GM23248 (cell line): ENCODE measurements around the gene RTL10. TPM values are rescaled to one million over a fixed set of nuclear protein-coding genes. Genes with fewer than 3 reads are reported as not detected.

Experiments used
- DNase-seq: peaks from one replicate; pipeline ENCODE4 v3.0.0-alpha.2; 2015
- H2AFZ ChIP-seq: fragments of 200-600 bp; sonication (generic); 2 replicates; pipeline ENCODE4 v1.6.1; 2016; ENCODE audit warnings: antibody characterized with exemption
- H3F3A ChIP-seq: fragments of 200-600 bp; sonication (generic); 2 replicates; pipeline ENCODE4 v1.6.1; 2016; ENCODE audit warnings: mild to moderate bottlenecking, antibody characterized with exemption, mixed run types; ENCODE audit not compliant: insufficient read depth
- H3K27ac ChIP-seq: fragments of 200-600 bp; sonication (generic); 2 replicates; pipeline ENCODE4 v1.5.1; 2016; ENCODE audit warnings: mild to moderate bottlenecking
- H3K27me3 ChIP-seq: fragments of 200-600 bp; sonication (generic); replicated peaks from 2 replicates; pipeline ENCODE4 v1.6.1; 2016; ENCODE audit warnings: mild to moderate bottlenecking; ENCODE audit not compliant: insufficient read depth
- H3K36me3 ChIP-seq: fragments of 200-600 bp; sonication (generic); 2 replicates; pipeline ENCODE4 v1.6.1; 2016; ENCODE audit warnings: low read depth, mild to moderate bottlenecking
- H3K4me1 ChIP-seq: fragments of 200-600 bp; sonication (generic); 2 replicates; pipeline ENCODE4 v1.6.1; 2016; ENCODE audit warnings: mild to moderate bottlenecking; ENCODE audit not compliant: insufficient read depth
- H3K4me2 ChIP-seq: fragments of 200-600 bp; sonication (generic); one replicate; pipeline ENCODE4 v1.6.1; 2016; ENCODE audit warnings: mild to moderate bottlenecking; ENCODE audit not compliant: unreplicated experiment
- H3K4me3 ChIP-seq: fragments of 200-600 bp; sonication (generic); 2 replicates; pipeline ENCODE4 v1.5.1; 2016; ENCODE audit warnings: mild to moderate bottlenecking
- H3K79me2 ChIP-seq: fragments of 200-600 bp; sonication (generic); 2 replicates; pipeline ENCODE4 v1.6.1; 2016; ENCODE audit warnings: mild to moderate bottlenecking; ENCODE audit not compliant: insufficient read depth
- H3K9ac ChIP-seq: fragments of 200-600 bp; sonication (generic); 2 replicates; pipeline ENCODE4 v1.6.1; 2016; ENCODE audit warnings: mild to moderate bottlenecking
- H3K9me2 ChIP-seq: fragments of 200-600 bp; sonication (generic); 2 replicates; pipeline ENCODE4 v1.6.1; 2016; ENCODE audit warnings: mixed run types, mild to moderate bottlenecking, moderate library complexity; ENCODE audit not compliant: insufficient read depth
- H3K9me3 ChIP-seq: fragments of 200-600 bp; sonication (generic); one replicate; pipeline ENCODE4 v1.6.1; 2017; ENCODE audit warnings: low read depth
- H4K20me1 ChIP-seq: fragments of 200-600 bp; sonication (generic); 2 replicates; pipeline ENCODE4 v1.6.0; 2016; ENCODE audit not compliant: insufficient read depth
- EZH2 ChIP-seq: fragments of 200-600 bp; sonication (generic); IDR thresholded peaks from 2 replicates; pipeline ENCODE4 v1.6.1; 2018; ENCODE audit warnings: antibody characterized with exemption, mild to moderate bottlenecking; ENCODE audit not compliant: insufficient read depth, poor library complexity, severe bottlenecking
- EZH2phosphoT487 ChIP-seq: fragments of 200-600 bp; sonication (generic); IDR thresholded peaks from 2 replicates; pipeline ENCODE4 v1.6.1; 2018; ENCODE audit warnings: antibody characterized with exemption, moderate library complexity, mild to moderate bottlenecking, low read depth; ENCODE audit not compliant: insufficient read depth
- WGBS, 2 experiments: methylation state at CpG; one replicate each; pipeline ENCODE4 v1.1.6; 2015 to 2017; ENCODE audit warnings: low lambda C conversion rate in 2 of 2, low coverage in 1 of 2; ENCODE audit errors: missing lambda C conversion rate in 2 of 2; 5-methylcytosine and 5-hydroxymethylcytosine counted together
- in situ Hi-C: fragments of 300-500 bp; cut with MboI; formaldehyde crosslinking; loops from 2 replicates; pipeline ENCODE4 v1.15.0; 2020
- polyA plus RNA-seq: library from polyadenylated mRNA; unstranded; fragments of >200 nt; fragmentation: Nextera tagmentation; extraction: Ambion mirVana; gene quantifications from 2 replicates; pipeline ENCODE4 v1.2.1, GENCODE V29; 2016
- total RNA-seq: library from RNA; depleted of rRNA; stranded (reverse); fragments of >200 nt; shearing (Covaris generic); gene quantifications from 2 replicates; pipeline ENCODE4 v1.2.3, GENCODE V29; 2014

RTL10 gene
- total and polyA plus RNA-seq, 2 experiments from 2014 or later = 14.2 to 23.8 TPM

- Histone ChIP-seq H3K9me3 (no peaks in the 10 kb centered on the region), H2AFZ (no peak overlapping the region), H3K27ac (no peak overlapping the region), H3K4me1 (no peaks in the 10 kb centered on the region; the same call in 1 of the 2 replicates), H3K4me3 (no peak overlapping the region), H3F3A (no peaks in the 10 kb centered on the region), H3K27me3 (no peaks in the 10 kb centered on the region), H4K20me1 (no peaks in the 10 kb centered on the region), H3K36me3 (no peaks in the 10 kb centered on the region), H3K9me2 (no peaks in the 10 kb centered on the region), H3K9ac (no peak overlapping the region), H3K79me2 (no peaks in the 10 kb centered on the region), H3K4me2 (no peak overlapping the region)
- 90 to 95% methylated on average over 3 of the region's 3 CpGs for WGBS, 2 experiments
- no peak for TF ChIP-seq EZH2
- no peak for DNase-seq
- in situ Hi-C loops = no loop called here
Observed at GRCh38 chr22:19809741-19810140, 44.9 kb downstream of the RTL10 start.

GRCh38 chr22:19808873-19809478, 45.7 kb downstream of the RTL10 start:
- Histone ChIP-seq H3K36me3 (no peaks in the 10 kb centered on the region), H3K9me2 (no peaks in the 10 kb centered on the region), H3K9ac (no peak overlapping the region), H3K4me3 (no peak overlapping the region), H2AFZ (no peak overlapping the region), H3K4me1 (no peaks in the 10 kb centered on the region; the same call in 1 of the 2 replicates), H3K4me2 (no peak overlapping the region), H4K20me1 (no peaks in the 10 kb centered on the region), H3K27me3 (no peaks in the 10 kb centered on the region), H3K27ac (no peak overlapping the region), H3K79me2 (no peaks in the 10 kb centered on the region), H3F3A (no peaks in the 10 kb centered on the region), H3K9me3 (no peaks in the 10 kb centered on the region)
- 90 to 93% methylated on average over 11 of the region's 11 CpGs for WGBS, 2 experiments
- DNase-seq = no peak
- in situ Hi-C loops = no loop called here
- TF ChIP-seq EZH2 = no peak
- no peak for TF ChIP-seq EZH2phosphoT487

GRCh38 chr22:19807914-19808872, 46.5 kb downstream of the RTL10 start:
- Histone ChIP-seq H2AFZ (no peak overlapping the region), H3K9me2 (no peaks in the 10 kb centered on the region), H3K4me2 (no peak overlapping the region), H3K9ac (no peak overlapping the region), H3F3A (no peaks in the 10 kb centered on the region), H3K27ac (no peak overlapping the region), H3K36me3 (no peaks in the 10 kb centered on the region), H3K79me2 (no peaks in the 10 kb centered on the region), H3K4me1 (no peaks in the 10 kb centered on the region; the same call in 1 of the 2 replicates), H3K27me3 (no peaks in the 10 kb centered on the region), H3K9me3 (no peaks in the 10 kb centered on the region), H3K4me3 (no peak overlapping the region), H4K20me1 (no peaks in the 10 kb centered on the region)
- WGBS, 2 experiments = 96 to 97% methylated on average over 20 of the region's 20 CpGs
- no peak for TF ChIP-seq EZH2phosphoT487
- no peak for TF ChIP-seq EZH2
- no peak for DNase-seq
- in situ Hi-C loops = no loop called here

- no peaks in the 10 kb centered on the region for H3K36me3 ChIP-seq
- WGBS, 2 experiments = 97 to 98% methylated on average over 15 of the region's 15 CpGs
- H3K9me2 ChIP-seq = no peaks in the 10 kb centered on the region
- no peaks in the 10 kb centered on the region for H3K27me3 ChIP-seq
- H3K79me2 ChIP-seq = no peaks in the 10 kb centered on the region
- H3K9ac ChIP-seq = no peak overlapping the region
- H3K4me2 ChIP-seq = no peak overlapping the region
- no peak overlapping the region for H3K4me3 ChIP-seq
- TF ChIP-seq EZH2phosphoT487 (no peak), EZH2 (no peak)
- H3K27ac ChIP-seq = no peak overlapping the region
- in situ Hi-C loops = no loop called here
- H4K20me1 ChIP-seq = no peaks in the 10 kb centered on the region
- H3K9me3 ChIP-seq = no peaks in the 10 kb centered on the region
- no peak overlapping the region for H2AFZ ChIP-seq
- no peaks in the 10 kb centered on the region; the same call in 1 of the 2 replicates for H3K4me1 ChIP-seq
- H3F3A ChIP-seq = no peaks in the 10 kb centered on the region
- no peak for DNase-seq
Observed at GRCh38 chr22:19807161-19807913, 47.3 kb downstream of the RTL10 start.
